HL-60 (cell line): ENCODE data around the gene C5AR2.
A peak's percentile ranks its signal among the peaks of the same experiment; 100 is the strongest.
"Not testable (repeated sequence)": the region's sequence is repeated elsewhere in the genome, so short reads cannot be mapped to it uniquely, and the experiment has no call there.

Source experiments
- DNase-seq, 2 experiments: peaks; one replicate each; pipeline ENCODE4 v3.0.0-alpha.2; 2010 to 2020; ENCODE audit warnings: low read depth in 1 of 2, low spot score in 1 of 2
- H3K27ac ChIP-seq: fragments of 250-450 bp; sonication (Bioruptor Pico); replicated peaks from 2 replicates; pipeline ENCODE4 v1.5.1; 2020; ENCODE audit warnings: mild to moderate bottlenecking, moderate library complexity
- H3K27me3 ChIP-seq: fragments of 250-450 bp; sonication (Bioruptor Pico); 2 replicates; pipeline ENCODE4 v1.5.1; 2021; ENCODE audit warnings: mild to moderate bottlenecking, moderate library complexity; ENCODE audit not compliant: insufficient read depth, poor library complexity, severe bottlenecking
- H3K4me3 ChIP-seq: replicated peaks from 2 replicates; pipeline ENCODE4 v1.5.1; 2011; ENCODE audit warnings: mild to moderate bottlenecking, control low read depth, low read length; ENCODE audit not compliant: insufficient read depth
- CTCF ChIP-seq: IDR thresholded peaks from one replicate; pipeline ENCODE4 v1.5.1; 2011; ENCODE audit warnings: low read length, control low read depth, inconsistent platforms; ENCODE audit not compliant: insufficient read depth
- GABPA ChIP-seq: IDR thresholded peaks from 2 replicates; pipeline ENCODE4 v1.6.1; 2012; ENCODE audit warnings: low read depth
- POLR2AphosphoS5 ChIP-seq: IDR thresholded peaks from 2 replicates; pipeline ENCODE4 v1.6.1; 2012; ENCODE audit warnings: low read depth
- SPI1 ChIP-seq: IDR thresholded peaks from 2 replicates; pipeline ENCODE4 v1.6.1; 2012; ENCODE audit warnings: low read depth, mild to moderate bottlenecking, borderline replicate concordance
- TF ChIP-seq, protein P1 (sequence below): IDR thresholded peaks from 2 replicates; pipeline ENCODE4 v1.6.1; 2012; ENCODE audit warnings: low read depth; ENCODE audit not compliant: insufficient replicate concordance

The C5AR2 gene

DNA sequence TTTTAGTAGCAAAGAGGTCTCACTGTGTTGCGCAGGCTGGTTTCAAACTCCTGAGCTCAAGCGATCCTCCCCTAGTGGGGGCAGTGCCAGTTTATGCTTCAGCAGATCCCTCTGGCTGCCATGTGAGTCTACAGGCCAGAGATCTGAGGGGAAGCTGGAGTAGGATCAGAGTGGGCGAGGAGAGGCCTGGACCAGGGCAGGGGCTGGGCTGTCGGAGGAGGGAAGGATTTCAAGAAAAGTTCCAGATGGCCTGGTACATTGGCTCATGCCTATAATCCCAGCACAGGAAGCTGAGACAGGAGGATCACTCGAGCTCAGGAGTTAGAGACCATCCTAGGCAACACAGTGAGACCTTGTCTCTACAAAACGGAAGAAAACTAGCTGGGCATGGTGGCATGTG lies 27.0 kb downstream of the C5AR2 start:
- H3K4me3 ChIP-seq = no peak overlapping the region
- TF ChIP-seq CTCF (no peak), SPI1 (no peak), POLR2AphosphoS5 (no peak), GABPA (no peak)
- TF ChIP-seq, protein P1, sequence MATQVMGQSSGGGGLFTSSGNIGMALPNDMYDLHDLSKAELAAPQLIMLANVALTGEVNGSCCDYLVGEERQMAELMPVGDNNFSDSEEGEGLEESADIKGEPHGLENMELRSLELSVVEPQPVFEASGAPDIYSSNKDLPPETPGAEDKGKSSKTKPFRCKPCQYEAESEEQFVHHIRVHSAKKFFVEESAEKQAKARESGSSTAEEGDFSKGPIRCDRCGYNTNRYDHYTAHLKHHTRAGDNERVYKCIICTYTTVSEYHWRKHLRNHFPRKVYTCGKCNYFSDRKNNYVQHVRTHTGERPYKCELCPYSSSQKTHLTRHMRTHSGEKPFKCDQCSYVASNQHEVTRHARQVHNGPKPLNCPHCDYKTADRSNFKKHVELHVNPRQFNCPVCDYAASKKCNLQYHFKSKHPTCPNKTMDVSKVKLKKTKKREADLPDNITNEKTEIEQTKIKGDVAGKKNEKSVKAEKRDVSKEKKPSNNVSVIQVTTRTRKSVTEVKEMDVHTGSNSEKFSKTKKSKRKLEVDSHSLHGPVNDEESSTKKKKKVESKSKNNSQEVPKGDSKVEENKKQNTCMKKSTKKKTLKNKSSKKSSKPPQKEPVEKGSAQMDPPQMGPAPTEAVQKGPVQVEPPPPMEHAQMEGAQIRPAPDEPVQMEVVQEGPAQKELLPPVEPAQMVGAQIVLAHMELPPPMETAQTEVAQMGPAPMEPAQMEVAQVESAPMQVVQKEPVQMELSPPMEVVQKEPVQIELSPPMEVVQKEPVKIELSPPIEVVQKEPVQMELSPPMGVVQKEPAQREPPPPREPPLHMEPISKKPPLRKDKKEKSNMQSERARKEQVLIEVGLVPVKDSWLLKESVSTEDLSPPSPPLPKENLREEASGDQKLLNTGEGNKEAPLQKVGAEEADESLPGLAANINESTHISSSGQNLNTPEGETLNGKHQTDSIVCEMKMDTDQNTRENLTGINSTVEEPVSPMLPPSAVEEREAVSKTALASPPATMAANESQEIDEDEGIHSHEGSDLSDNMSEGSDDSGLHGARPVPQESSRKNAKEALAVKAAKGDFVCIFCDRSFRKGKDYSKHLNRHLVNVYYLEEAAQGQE = no peak
- no peak for DNase-seq
- no peak overlapping the region for H3K27ac ChIP-seq
- no peaks in the 10 kb centered on the region for H3K27me3 ChIP-seq

GRCh38 chr19:47362321-47362720 lies 30.3 kb downstream of the C5AR2 start:
- no peak for DNase-seq
- TF ChIP-seq GABPA (no peak), SPI1 (no peak), POLR2AphosphoS5 (no peak), CTCF (no peak)
- TF ChIP-seq, protein P1 = no peak
- no peak overlapping the region for H3K27ac ChIP-seq
- no peak overlapping the region for H3K4me3 ChIP-seq
- no peaks in the 10 kb centered on the region for H3K27me3 ChIP-seq

DNA sequence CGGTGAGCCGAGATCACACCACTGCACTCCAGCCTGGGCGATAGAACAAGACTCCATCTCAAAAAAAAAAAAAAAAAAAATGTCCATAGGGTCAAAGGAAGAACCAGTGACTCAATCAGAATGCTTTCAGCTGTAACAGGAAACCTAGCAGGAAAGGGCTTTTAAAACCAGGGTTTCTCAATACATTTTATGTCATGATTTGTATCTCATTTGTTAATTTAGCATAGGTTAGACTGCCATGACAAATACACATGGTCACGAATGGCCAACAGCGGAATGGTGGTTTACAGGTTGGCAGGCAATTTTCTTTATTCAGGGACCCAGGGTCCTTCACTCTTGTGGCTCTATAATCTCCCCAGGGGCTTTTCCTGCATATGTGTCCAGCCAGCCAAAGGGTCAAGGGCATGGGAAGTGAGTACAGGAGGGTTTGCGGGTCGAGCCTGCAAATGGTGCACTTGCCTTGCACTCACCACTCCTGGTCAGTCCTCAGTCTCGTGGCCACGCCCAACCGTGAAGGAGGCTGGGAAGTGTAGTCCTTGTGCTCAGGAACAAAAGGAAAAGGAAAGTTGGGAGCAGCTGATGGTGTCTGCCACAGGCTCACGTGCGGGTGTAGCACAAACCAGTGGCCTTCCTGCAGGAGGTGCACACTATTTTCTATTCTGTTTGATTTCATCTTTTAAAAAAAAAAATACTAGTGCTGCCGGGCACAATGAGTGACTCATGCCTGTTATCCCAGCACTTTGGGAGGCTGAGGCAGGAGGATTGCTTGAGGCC lies 32.0 kb downstream of the C5AR2 start:
- H3K27me3 ChIP-seq = no peaks in the 10 kb centered on the region
- H3K27ac ChIP-seq = peak overlapping the region; percentile 43; the same call in 1 of the 2 replicates
- TF ChIP-seq, protein P1 = no peak
- TF ChIP-seq GABPA (no peak), CTCF (no peak), SPI1 (no peak), POLR2AphosphoS5 (no peak)
- H3K4me3 ChIP-seq = no peak overlapping the region
- no peak for DNase-seq

- not testable (repeated sequence) for H3K27me3 ChIP-seq, H3K4me3 ChIP-seq, H3K27ac ChIP-seq, DNase-seq
Measured at GRCh38 chr19:47365455-47365854, 33.5 kb downstream of the C5AR2 start.
